GM23248 (cell line): ENCODE measurements around the gene CTNNBIP1. TPM values are rescaled to one million over a fixed set of nuclear protein-coding genes. Genes with fewer than 3 reads are reported as not detected.

Experiments
- DNase-seq: peaks from one replicate; pipeline ENCODE4 v3.0.0-alpha.2; 2015
- H2AFZ ChIP-seq: fragments of 200-600 bp; sonication (generic); 2 replicates; pipeline ENCODE4 v1.6.1; 2016; ENCODE audit warnings: antibody characterized with exemption
- H3F3A ChIP-seq: fragments of 200-600 bp; sonication (generic); 2 replicates; pipeline ENCODE4 v1.6.1; 2016; ENCODE audit warnings: mild to moderate bottlenecking, antibody characterized with exemption, mixed run types; ENCODE audit not compliant: insufficient read depth
- H3K27ac ChIP-seq: fragments of 200-600 bp; sonication (generic); 2 replicates; pipeline ENCODE4 v1.5.1; 2016; ENCODE audit warnings: mild to moderate bottlenecking
- H3K27me3 ChIP-seq: fragments of 200-600 bp; sonication (generic); replicated peaks from 2 replicates; pipeline ENCODE4 v1.6.1; 2016; ENCODE audit warnings: mild to moderate bottlenecking; ENCODE audit not compliant: insufficient read depth
- H3K36me3 ChIP-seq: fragments of 200-600 bp; sonication (generic); 2 replicates; pipeline ENCODE4 v1.6.1; 2016; ENCODE audit warnings: low read depth, mild to moderate bottlenecking
- H3K4me1 ChIP-seq: fragments of 200-600 bp; sonication (generic); 2 replicates; pipeline ENCODE4 v1.6.1; 2016; ENCODE audit warnings: mild to moderate bottlenecking; ENCODE audit not compliant: insufficient read depth
- H3K4me2 ChIP-seq: fragments of 200-600 bp; sonication (generic); one replicate; pipeline ENCODE4 v1.6.1; 2016; ENCODE audit warnings: mild to moderate bottlenecking; ENCODE audit not compliant: unreplicated experiment
- H3K4me3 ChIP-seq: fragments of 200-600 bp; sonication (generic); 2 replicates; pipeline ENCODE4 v1.5.1; 2016; ENCODE audit warnings: mild to moderate bottlenecking
- H3K79me2 ChIP-seq: fragments of 200-600 bp; sonication (generic); 2 replicates; pipeline ENCODE4 v1.6.1; 2016; ENCODE audit warnings: mild to moderate bottlenecking; ENCODE audit not compliant: insufficient read depth
- H3K9ac ChIP-seq: fragments of 200-600 bp; sonication (generic); 2 replicates; pipeline ENCODE4 v1.6.1; 2016; ENCODE audit warnings: mild to moderate bottlenecking
- H3K9me2 ChIP-seq: fragments of 200-600 bp; sonication (generic); 2 replicates; pipeline ENCODE4 v1.6.1; 2016; ENCODE audit warnings: mixed run types, mild to moderate bottlenecking, moderate library complexity; ENCODE audit not compliant: insufficient read depth
- H3K9me3 ChIP-seq: fragments of 200-600 bp; sonication (generic); one replicate; pipeline ENCODE4 v1.6.1; 2017; ENCODE audit warnings: low read depth
- H4K20me1 ChIP-seq: fragments of 200-600 bp; sonication (generic); 2 replicates; pipeline ENCODE4 v1.6.0; 2016; ENCODE audit not compliant: insufficient read depth
- EZH2 ChIP-seq: fragments of 200-600 bp; sonication (generic); IDR thresholded peaks from 2 replicates; pipeline ENCODE4 v1.6.1; 2018; ENCODE audit warnings: antibody characterized with exemption, mild to moderate bottlenecking; ENCODE audit not compliant: insufficient read depth, poor library complexity, severe bottlenecking
- EZH2phosphoT487 ChIP-seq: fragments of 200-600 bp; sonication (generic); IDR thresholded peaks from 2 replicates; pipeline ENCODE4 v1.6.1; 2018; ENCODE audit warnings: antibody characterized with exemption, moderate library complexity, mild to moderate bottlenecking, low read depth; ENCODE audit not compliant: insufficient read depth
- WGBS, 2 experiments: methylation state at CpG; one replicate each; pipeline ENCODE4 v1.1.6; 2015 to 2017; ENCODE audit warnings: low lambda C conversion rate in 2 of 2, low coverage in 1 of 2; ENCODE audit errors: missing lambda C conversion rate in 2 of 2; 5-methylcytosine and 5-hydroxymethylcytosine counted together
- in situ Hi-C: fragments of 300-500 bp; cut with MboI; formaldehyde crosslinking; loops from 2 replicates; pipeline ENCODE4 v1.15.0; 2020
- polyA plus RNA-seq: library from polyadenylated mRNA; unstranded; fragments of >200 nt; fragmentation: Nextera tagmentation; extraction: Ambion mirVana; gene quantifications from 2 replicates; pipeline ENCODE4 v1.2.1, GENCODE V29; 2016
- total RNA-seq: library from RNA; depleted of rRNA; stranded (reverse); fragments of >200 nt; shearing (Covaris generic); gene quantifications from 2 replicates; pipeline ENCODE4 v1.2.3, GENCODE V29; 2014

The CTNNBIP1 gene
- total and polyA plus RNA-seq, 2 experiments from 2014 or later, result 22.2 to 31.0 TPM

- no peak overlapping the region for H3K27ac ChIP-seq
- H3K9ac ChIP-seq, result no peak overlapping the region
- no peaks in the 10 kb centered on the region for H3K9me3 ChIP-seq
- H4K20me1 ChIP-seq, result no peaks in the 10 kb centered on the region
- H3K27me3 ChIP-seq, result no peaks in the 10 kb centered on the region
- no peak overlapping the region for H2AFZ ChIP-seq
- H3K9me2 ChIP-seq, result no peaks in the 10 kb centered on the region
- no peaks in the 10 kb centered on the region for H3K79me2 ChIP-seq
- in situ Hi-C loops, result loop anchor here (10.0 kb wide), 1 partner anchor 229 kb away; no protein-coding TSS in a partner anchor
- no peaks in the 10 kb centered on the region for H3K4me1 ChIP-seq
- H3F3A ChIP-seq, result no peaks in the 10 kb centered on the region
- no peak for DNase-seq
- no peak overlapping the region for H3K4me3 ChIP-seq
- TF ChIP-seq EZH2phosphoT487 (no peak), EZH2 (no peak)
- no peak overlapping the region for H3K4me2 ChIP-seq
- WGBS, 2 experiments, result 81 to 83% methylated on average over 10 of the region's 10 CpGs
- no peaks in the 10 kb centered on the region for H3K36me3 ChIP-seq
These were observed 46.7 kb downstream of the CTNNBIP1 start for GRCh38 chr1:9863371-9863770.

GRCh38 chr1:9861360-9861759 lies 48.7 kb downstream of the CTNNBIP1 start:
- DNase-seq, result no peak
- Histone ChIP-seq H3K4me2 (no peak overlapping the region), H3K4me1 (no peaks in the 10 kb centered on the region), H2AFZ (no peak overlapping the region), H3K9ac (no peak overlapping the region), H3K27ac (no peak overlapping the region), H3K4me3 (no peak overlapping the region), H3K79me2 (no peaks in the 10 kb centered on the region), H3K9me3 (no peaks in the 10 kb centered on the region), H3K27me3 (no peaks in the 10 kb centered on the region), H3F3A (no peaks in the 10 kb centered on the region), H3K36me3 (no peaks in the 10 kb centered on the region), H3K9me2 (no peaks in the 10 kb centered on the region), H4K20me1 (no peaks in the 10 kb centered on the region)
- TF ChIP-seq EZH2, result no peak
- no peak for TF ChIP-seq EZH2phosphoT487
- WGBS, 2 experiments, result 89 to 90% methylated on average over 8 of the region's 8 CpGs
- in situ Hi-C loops, result loop anchor here (10.0 kb wide), 1 partner anchor 227 kb away; no protein-coding TSS in a partner anchor

GRCh38 chr1:9860887-9861286 lies 49.2 kb downstream of the CTNNBIP1 start:
- H3K36me3 ChIP-seq, result no peaks in the 10 kb centered on the region
- H3K9me2 ChIP-seq, result no peaks in the 10 kb centered on the region
- H3K4me1 ChIP-seq, result no peaks in the 10 kb centered on the region
- H3K27ac ChIP-seq, result no peak overlapping the region
- no peak overlapping the region for H2AFZ ChIP-seq
- 87 to 94% methylated on average over 5 of the region's 5 CpGs for WGBS, 2 experiments
- TF ChIP-seq EZH2phosphoT487 (no peak), EZH2 (no peak)
- DNase-seq, result no peak
- H3K4me3 ChIP-seq, result no peak overlapping the region
- H3K27me3 ChIP-seq, result no peaks in the 10 kb centered on the region
- H4K20me1 ChIP-seq, result no peaks in the 10 kb centered on the region
- H3K9me3 ChIP-seq, result no peaks in the 10 kb centered on the region
- in situ Hi-C loops, result loop anchor here (10.0 kb wide), 1 partner anchor 226 kb away; no protein-coding TSS in a partner anchor
- no peak overlapping the region for H3K4me2 ChIP-seq
- H3K79me2 ChIP-seq, result no peaks in the 10 kb centered on the region
- H3K9ac ChIP-seq, result no peak overlapping the region
- no peaks in the 10 kb centered on the region for H3F3A ChIP-seq

- no peaks in the 10 kb centered on the region for H3K9me2 ChIP-seq
- no peaks in the 10 kb centered on the region for H3K36me3 ChIP-seq
- 73 to 79% methylated on average over 5 of the region's 5 CpGs for WGBS, 2 experiments
- no peaks in the 10 kb centered on the region for H4K20me1 ChIP-seq
- H2AFZ ChIP-seq, result no peak overlapping the region
- H3K9me3 ChIP-seq, result no peaks in the 10 kb centered on the region
- H3K4me2 ChIP-seq, result no peak overlapping the region
- H3K4me3 ChIP-seq, result no peak overlapping the region
- no peaks in the 10 kb centered on the region for H3K27me3 ChIP-seq
- H3K27ac ChIP-seq, result no peak overlapping the region
- peak; percentile 24 for DNase-seq
- H3F3A ChIP-seq, result no peaks in the 10 kb centered on the region
- in situ Hi-C loops, result loop anchor here (10.0 kb wide), 1 partner anchor 225 kb away; no protein-coding TSS in a partner anchor
- H3K79me2 ChIP-seq, result no peaks in the 10 kb centered on the region
- no peaks in the 10 kb centered on the region for H3K4me1 ChIP-seq
- TF ChIP-seq EZH2 (no peak), EZH2phosphoT487 (no peak)
- H3K9ac ChIP-seq, result no peak overlapping the region
These were observed 50.6 kb downstream of the CTNNBIP1 start for GRCh38 chr1:9859281-9860014.
